ENCODE results near the gene DEUP1. TPM values are rescaled to one million over a fixed set of nuclear protein-coding genes. Genes with fewer than 3 reads are reported as not detected.

DEUP1 gene
- total RNA-seq, 2 experiments from 2014 or later, result not detected

DNA sequence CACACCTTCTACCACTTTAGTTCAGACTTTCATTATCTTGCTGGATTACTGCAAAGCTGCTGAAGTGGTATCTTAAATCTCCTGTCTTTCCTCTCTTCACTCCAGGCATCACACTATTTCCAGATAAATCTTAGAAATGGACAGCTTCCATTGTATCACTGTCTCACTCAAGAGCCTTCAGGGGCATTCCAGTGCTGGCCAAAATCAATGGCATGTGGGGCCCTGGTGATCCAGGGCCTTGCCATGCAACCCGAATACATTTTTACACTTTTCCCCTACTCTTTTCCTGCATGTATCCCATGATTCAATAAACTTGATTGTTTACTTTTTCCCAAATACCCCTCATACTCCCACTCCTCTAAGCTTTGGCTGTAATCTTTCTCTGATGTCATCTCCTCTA is 39.4 kb upstream of the DEUP1 start:
- Histone ChIP-seq H3K4me3 (ENCODE audit: low read length) (no peak overlapping the region), H3K4me1 (ENCODE audit: insufficient read depth, low read length) (no peaks in the 10 kb centered on the region), H3K9me3 (ENCODE audit: control insufficient read depth in 1 of 2, insufficient read depth in 1 of 2, low read length in 2 of 2) (no peaks in the 10 kb centered on the region), H3K36me3 (ENCODE audit: insufficient read depth, low read length) (no peaks in the 10 kb centered on the region), H3K27ac (ENCODE audit: low read depth in 1 of 2, low read length in 2 of 2) (no peak overlapping the region), H3K27me3 (ENCODE audit: control insufficient read depth in 1 of 2, insufficient read depth in 2 of 2, low read length in 2 of 2) (no peaks in the 10 kb centered on the region)
- Mint-ChIP-seq H3K4me1 (ENCODE audit: low read depth) (no peaks in the 10 kb centered on the region), H3K4me3 (no peak overlapping the region), H3K9me3 (no peaks in the 10 kb centered on the region), H3K27me3 (peaks cover 7% of the 10 kb centered on the region), H3K27ac (no peak overlapping the region), H3K36me3 (ENCODE audit: low read depth) (no peaks in the 10 kb centered on the region)
- POLR2A ChIA-PET, result no interaction called here
- TF ChIP-seq, protein P1, sequence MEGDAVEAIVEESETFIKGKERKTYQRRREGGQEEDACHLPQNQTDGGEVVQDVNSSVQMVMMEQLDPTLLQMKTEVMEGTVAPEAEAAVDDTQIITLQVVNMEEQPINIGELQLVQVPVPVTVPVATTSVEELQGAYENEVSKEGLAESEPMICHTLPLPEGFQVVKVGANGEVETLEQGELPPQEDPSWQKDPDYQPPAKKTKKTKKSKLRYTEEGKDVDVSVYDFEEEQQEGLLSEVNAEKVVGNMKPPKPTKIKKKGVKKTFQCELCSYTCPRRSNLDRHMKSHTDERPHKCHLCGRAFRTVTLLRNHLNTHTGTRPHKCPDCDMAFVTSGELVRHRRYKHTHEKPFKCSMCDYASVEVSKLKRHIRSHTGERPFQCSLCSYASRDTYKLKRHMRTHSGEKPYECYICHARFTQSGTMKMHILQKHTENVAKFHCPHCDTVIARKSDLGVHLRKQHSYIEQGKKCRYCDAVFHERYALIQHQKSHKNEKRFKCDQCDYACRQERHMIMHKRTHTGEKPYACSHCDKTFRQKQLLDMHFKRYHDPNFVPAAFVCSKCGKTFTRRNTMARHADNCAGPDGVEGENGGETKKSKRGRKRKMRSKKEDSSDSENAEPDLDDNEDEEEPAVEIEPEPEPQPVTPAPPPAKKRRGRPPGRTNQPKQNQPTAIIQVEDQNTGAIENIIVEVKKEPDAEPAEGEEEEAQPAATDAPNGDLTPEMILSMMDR (IDR thresholded peaks at IDR 0.05), result no peak
- ATAC-seq (ENCODE audit: poor library complexity) (no peak), DNase-seq (no peak)
- CTCF ChIA-PET, result no interaction called here
- intact Hi-C loops (cut with DNase I, micrococcal nuclease), result no loop called here

DNA sequence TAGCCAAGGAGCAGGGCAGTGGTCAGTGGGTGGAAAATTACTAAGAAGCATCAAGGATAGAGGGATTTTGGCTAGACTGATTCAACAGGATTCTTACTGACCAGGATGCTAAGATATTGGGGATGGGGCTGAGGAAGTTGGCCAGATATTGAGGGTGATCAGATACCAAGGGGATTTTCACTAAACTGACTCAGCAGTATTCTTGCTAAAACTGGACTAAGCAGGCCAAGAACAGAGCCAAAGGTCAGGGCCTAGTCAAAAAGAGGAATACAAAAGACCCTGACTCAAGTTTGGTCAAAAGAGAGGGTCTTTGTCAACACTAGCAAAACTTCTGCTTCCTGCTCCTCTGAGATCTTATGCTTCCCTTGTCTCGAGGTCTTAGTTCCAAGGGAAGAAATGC is 38.6 kb upstream of the DEUP1 start:
- H3K4me3 Mint-ChIP-seq, result no peak overlapping the region
- DNase-seq (no peak), ATAC-seq (ENCODE audit: poor library complexity) (no peak)
- Histone ChIP-seq H3K36me3 (ENCODE audit: insufficient read depth, low read length) (no peaks in the 10 kb centered on the region), H3K4me3 (ENCODE audit: low read length) (no peak overlapping the region), H3K27me3 (ENCODE audit: control insufficient read depth in 1 of 2, insufficient read depth in 2 of 2, low read length in 2 of 2) (no peaks in the 10 kb centered on the region), H3K4me1 (ENCODE audit: insufficient read depth, low read length) (no peaks in the 10 kb centered on the region), H3K27ac (ENCODE audit: low read depth in 1 of 2, low read length in 2 of 2) (no peak overlapping the region), H3K9me3 (ENCODE audit: control insufficient read depth in 1 of 2, insufficient read depth in 1 of 2, low read length in 2 of 2) (no peaks in the 10 kb centered on the region)
- no peak overlapping the region for H3K27ac Mint-ChIP-seq
- CTCF ChIA-PET, result no interaction called here
- no peaks in the 10 kb centered on the region for H3K9me3 Mint-ChIP-seq
- peaks cover 7% of the 10 kb centered on the region for H3K27me3 Mint-ChIP-seq
- H3K4me1 Mint-ChIP-seq (ENCODE audit: low read depth), result no peaks in the 10 kb centered on the region
- TF ChIP-seq, protein P1 (IDR thresholded peaks at IDR 0.05), result no peak
- POLR2A ChIA-PET, result no interaction called here
- H3K36me3 Mint-ChIP-seq (ENCODE audit: low read depth), result no peaks in the 10 kb centered on the region
- intact Hi-C loops (cut with DNase I, micrococcal nuclease), result no loop called here

DNA sequence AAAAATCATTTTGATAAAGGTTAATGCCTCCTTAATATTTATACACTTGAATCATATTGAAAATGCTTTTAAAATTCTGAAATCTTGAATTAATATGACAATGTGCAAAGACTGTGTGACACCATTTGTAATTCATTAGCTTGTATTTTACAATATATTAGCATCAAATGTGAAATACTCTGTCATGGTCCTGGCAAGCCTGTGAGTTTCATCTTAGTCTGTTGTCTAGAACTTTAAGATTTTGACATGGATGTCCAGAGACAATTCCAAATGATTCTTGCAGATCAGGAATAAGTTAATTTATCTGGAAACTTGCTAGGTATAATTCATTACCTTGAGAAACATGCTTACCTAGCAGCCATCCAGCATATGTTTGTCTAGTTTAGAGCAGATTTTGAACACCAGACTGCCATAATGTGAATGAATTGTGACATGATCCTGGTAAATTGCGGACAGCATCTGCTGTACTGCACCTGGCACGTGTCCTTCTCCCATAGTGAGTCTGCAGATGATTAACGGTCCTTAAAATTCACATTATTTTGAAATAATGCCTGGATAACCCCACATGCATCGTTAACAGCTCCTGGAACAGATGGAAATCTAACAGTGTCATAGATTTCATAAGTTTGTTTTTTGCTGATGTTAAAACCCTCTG is 34.5 kb upstream of the DEUP1 start:
- intact Hi-C loops (cut with DNase I, micrococcal nuclease), result no loop called here
- CTCF ChIA-PET, result no interaction called here
- no peaks in the 10 kb centered on the region for H3K4me1 Mint-ChIP-seq (ENCODE audit: low read depth)

More for the DNA sequence above, 34.5 kb upstream of the DEUP1 start:
- H3K9me3 Mint-ChIP-seq, result no peaks in the 10 kb centered on the region
- ATAC-seq (ENCODE audit: poor library complexity) (no peak), DNase-seq (no peak)
- no peaks in the 10 kb centered on the region for H3K36me3 Mint-ChIP-seq (ENCODE audit: low read depth)
- POLR2A ChIA-PET, result no interaction called here
- Histone ChIP-seq H3K27ac (ENCODE audit: low read depth in 1 of 2, low read length in 2 of 2) (no peak overlapping the region), H3K4me1 (ENCODE audit: insufficient read depth, low read length) (no peaks in the 10 kb centered on the region), H3K9me3 (ENCODE audit: control insufficient read depth in 1 of 2, insufficient read depth in 1 of 2, low read length in 2 of 2) (no peaks in the 10 kb centered on the region), H3K27me3 (ENCODE audit: control insufficient read depth in 1 of 2, insufficient read depth in 2 of 2, low read length in 2 of 2) (peaks cover 0 to 6% of the 10 kb centered on the region in 2 experiments), H3K4me3 (ENCODE audit: low read length) (no peak overlapping the region), H3K36me3 (ENCODE audit: insufficient read depth, low read length) (no peaks in the 10 kb centered on the region)
- TF ChIP-seq, protein P1 (IDR thresholded peaks at IDR 0.05), result no peak
- H3K27ac Mint-ChIP-seq, result no peak overlapping the region
- peaks cover 8% of the 10 kb centered on the region for H3K27me3 Mint-ChIP-seq
- no peak overlapping the region for H3K4me3 Mint-ChIP-seq

Data from CD4-positive, alpha-beta T cell (primary cell).